GM12801 (cell line): ENCODE data around the gene GAPVD1.

Experiments used
- TF ChIP-seq, protein P1 (sequence below): IDR thresholded peaks from one replicate; pipeline ENCODE4 v1.5.1; 2011; ENCODE audit warnings: control low read depth; ENCODE audit not compliant: insufficient read length; ENCODE audit errors: extremely low read depth

Gene GAPVD1

DNA sequence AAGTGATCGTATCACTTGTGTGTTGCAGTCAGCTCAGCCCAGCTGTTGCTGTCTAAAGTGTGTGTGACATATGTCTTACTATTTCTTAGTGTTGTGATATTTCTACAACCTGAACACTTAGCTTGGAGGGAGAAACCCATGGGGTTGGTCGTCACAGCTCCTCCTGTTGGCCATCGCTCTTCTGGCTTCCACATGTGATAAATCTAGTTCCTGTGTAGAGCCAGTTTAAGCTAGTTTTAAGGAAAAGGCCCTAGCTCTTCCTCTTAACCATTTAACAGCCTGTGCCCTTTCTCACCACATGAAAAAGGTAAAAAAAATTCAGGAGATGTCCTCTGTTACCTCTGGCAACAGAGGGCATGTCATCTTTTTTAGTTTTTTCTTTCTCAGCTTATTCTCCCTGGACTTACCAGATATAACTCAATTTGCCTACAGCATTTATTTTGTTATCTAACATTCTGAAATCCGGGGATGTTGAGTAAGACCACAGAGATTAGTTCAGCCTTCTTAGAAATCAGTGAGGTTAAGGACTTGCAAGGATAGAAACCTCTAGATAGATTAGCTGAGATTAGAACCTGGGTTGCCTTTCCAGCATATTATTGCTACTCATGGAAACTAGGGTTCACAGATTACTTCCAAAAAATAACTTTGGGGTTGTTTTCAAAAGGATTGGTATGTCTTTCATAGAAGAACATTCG is 100.4 kb downstream of the GAPVD1 start:
- TF ChIP-seq, protein P1, sequence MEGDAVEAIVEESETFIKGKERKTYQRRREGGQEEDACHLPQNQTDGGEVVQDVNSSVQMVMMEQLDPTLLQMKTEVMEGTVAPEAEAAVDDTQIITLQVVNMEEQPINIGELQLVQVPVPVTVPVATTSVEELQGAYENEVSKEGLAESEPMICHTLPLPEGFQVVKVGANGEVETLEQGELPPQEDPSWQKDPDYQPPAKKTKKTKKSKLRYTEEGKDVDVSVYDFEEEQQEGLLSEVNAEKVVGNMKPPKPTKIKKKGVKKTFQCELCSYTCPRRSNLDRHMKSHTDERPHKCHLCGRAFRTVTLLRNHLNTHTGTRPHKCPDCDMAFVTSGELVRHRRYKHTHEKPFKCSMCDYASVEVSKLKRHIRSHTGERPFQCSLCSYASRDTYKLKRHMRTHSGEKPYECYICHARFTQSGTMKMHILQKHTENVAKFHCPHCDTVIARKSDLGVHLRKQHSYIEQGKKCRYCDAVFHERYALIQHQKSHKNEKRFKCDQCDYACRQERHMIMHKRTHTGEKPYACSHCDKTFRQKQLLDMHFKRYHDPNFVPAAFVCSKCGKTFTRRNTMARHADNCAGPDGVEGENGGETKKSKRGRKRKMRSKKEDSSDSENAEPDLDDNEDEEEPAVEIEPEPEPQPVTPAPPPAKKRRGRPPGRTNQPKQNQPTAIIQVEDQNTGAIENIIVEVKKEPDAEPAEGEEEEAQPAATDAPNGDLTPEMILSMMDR = no peak

DNA sequence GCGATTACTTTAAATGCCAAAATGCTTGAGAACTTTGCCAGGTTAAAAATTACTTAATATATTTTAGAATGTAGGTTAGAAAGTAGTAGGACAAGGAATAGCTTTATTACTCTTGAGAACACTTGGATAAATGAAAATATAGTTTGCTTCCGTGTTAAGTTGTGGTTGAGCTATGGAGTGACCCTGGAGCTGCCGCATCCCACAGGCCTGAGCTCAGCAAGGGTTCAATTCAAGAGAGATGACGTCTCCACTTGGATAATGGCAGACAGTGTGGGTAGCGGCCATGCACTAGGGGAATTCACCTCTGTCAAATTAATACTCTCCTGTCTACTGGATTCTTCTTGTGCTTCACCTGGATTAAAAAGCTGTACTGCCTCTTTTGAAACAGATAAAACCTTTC is 105.0 kb downstream of the GAPVD1 start:
- TF ChIP-seq, protein P1 = no peak

DNA sequence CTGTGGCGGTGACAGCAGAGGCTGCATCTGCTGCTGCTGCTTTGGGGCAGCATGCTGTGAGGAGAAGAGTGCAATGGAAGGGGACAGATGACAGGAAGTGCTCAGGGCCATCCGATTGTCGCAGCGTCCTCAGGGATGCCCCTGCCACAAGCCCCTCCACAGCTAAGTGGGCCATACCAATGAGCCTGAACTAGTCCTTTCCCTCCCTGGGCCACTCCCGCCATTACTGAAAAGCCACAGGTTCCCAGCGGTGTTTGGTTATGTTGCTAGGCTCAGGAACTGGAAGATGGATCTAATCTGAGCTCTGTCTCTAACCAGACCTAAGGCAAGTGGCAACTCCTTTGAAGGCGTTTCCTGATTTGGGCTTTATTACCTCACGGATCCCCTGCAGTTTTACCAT is 109.2 kb downstream of the GAPVD1 start:
- TF ChIP-seq, protein P1 = no peak

DNA sequence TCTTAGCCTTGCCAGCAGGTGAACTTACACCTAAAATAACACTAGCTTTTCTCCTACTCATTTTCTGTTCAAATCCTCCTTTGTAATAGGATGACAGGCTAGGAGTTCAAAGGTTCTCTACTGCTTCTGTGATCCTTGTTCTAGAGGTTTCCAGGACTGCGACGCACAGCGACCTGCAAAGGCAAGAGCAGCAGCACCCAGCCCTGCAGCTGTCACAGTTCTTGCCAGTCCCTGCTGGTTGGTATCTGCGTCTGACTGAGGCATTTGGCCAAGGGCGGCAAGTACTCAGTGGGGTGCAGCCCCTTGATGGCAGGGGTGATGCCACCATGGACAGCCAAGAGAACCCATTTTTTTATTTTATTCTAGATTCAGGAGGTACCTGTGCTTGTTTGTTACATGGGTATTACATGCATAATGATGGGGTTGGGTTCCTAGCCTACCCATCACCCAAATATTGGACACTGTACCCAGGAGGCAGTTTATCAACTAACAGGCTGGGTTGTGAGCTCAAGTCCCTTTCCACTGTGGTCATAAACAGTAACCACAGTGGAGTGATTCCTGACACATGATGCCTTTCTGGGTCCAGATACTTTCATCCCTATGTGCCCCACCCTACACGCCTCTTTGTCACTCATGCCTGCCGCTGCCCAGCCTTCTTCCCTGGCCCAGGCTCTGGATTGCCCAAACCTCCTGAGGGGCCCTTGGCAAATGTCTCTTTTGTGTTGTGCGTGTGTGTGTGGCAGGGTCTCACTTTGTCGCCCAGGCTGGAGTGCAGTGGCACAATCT is 111.0 kb downstream of the GAPVD1 start:
- TF ChIP-seq, protein P1 = no peak

DNA sequence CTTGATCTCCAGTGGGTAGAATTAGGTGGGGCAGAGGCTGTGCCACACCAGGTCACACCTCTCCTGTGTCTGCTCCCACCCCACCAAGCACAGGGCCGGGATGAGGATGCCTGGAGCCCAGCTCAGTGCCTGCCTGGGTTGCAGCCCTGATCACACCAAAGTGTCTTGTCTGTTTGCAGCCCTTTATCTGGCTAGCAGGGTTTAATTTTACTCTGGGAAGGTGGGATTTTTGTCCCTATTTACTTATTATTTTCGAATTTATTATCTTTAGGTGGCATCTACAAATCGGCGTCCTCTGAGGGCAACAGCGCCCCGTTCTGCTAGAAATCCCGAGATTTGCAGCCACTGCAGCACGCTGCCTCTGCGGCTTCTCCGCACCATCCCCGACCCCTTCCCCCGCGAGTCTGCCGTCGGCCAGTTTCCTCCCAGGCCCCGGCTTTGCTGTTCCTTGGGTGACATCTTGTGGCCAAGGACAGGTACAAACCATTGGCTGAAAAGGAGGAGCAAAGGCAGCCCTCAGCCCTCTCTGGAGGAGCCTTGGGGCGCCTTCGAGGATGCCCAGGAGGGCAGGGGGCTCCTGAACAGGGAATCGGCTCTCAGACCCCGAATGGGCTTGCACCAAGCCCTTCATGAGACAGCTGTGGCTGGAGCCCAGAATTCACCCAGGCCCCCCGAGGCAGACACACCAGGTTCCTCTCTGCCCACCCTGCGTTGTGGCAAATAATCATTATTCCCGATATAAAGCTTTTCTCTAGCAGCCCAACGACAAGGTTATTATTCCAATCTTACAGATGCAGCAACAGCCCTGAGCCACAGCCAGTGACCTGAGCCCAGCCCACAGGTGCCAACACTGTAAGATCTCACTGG is 113.0 kb downstream of the GAPVD1 start:
- TF ChIP-seq, protein P1 = no peak

DNA sequence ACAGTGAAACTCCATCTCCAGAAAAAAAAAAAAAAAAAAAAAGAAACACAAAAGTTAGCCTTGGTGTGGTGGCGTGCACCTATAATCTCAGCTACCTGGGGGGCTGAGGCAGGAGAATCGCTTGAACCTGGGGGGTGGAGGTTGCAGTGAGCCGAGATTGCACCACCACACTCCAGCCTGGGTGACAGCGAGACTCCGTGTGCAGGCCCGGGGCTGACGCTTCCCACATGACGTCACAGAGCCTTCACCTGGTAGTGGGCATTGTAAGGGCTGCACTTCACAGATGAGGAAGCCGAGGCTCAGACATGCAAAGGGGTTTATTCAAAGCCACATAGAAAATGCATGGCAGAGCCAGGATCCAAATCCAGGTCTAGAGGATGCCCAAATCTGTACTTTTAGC is 114.2 kb downstream of the GAPVD1 start:
- TF ChIP-seq, protein P1 = no peak
